GM12891 (cell line): ENCODE results near the gene SLC43A1.

Experiments
- PAX5 ChIP-seq: IDR thresholded peaks from 2 replicates; pipeline ENCODE4 v1.6.1; 2011; ENCODE audit warnings: low read length, moderate library complexity, mild to moderate bottlenecking; ENCODE audit not compliant: insufficient read depth, severe bottlenecking
- POLR2A ChIP-seq: IDR thresholded peaks from 2 replicates; pipeline ENCODE4 v1.6.1; 2011; ENCODE audit warnings: low read depth, low read length, control low read depth
- POLR2AphosphoS5 ChIP-seq: IDR thresholded peaks from 2 replicates; pipeline ENCODE4 v1.6.1; 2011; ENCODE audit warnings: low read depth, low read length, control low read depth
- POU2F2 ChIP-seq: IDR thresholded peaks from 2 replicates; pipeline ENCODE4 v1.6.1; 2011; ENCODE audit warnings: low read depth, mild to moderate bottlenecking, control low read depth, low read length, moderate library complexity
- SPI1 ChIP-seq: IDR thresholded peaks from 2 replicates; pipeline ENCODE4 v1.6.1; 2011; ENCODE audit warnings: low read depth, low read length, control low read depth
- TAF1 ChIP-seq: IDR thresholded peaks from 2 replicates; pipeline ENCODE4 v1.6.1; 2011; ENCODE audit warnings: low read depth, low read length, control low read depth

DNA sequence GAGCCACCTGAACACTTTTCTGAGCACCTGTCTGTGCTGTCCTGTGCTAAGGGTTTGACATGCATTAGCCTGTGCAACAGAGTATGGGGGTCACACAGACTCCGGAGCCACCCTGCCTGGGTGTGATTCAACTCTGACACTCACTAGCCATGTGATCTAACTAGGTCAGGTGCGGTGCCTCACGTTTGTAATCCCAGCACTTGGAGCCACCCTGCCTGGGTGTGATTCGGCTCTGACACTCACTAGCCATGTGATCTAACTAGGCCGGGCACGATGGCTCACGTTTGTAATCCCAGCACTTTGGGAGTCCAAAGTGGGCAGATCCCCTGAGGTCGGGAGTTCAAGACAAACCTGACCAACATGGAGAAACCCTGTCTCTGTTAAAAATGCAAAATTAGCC, 40.5 kb upstream of the SLC43A1 start:
- TF ChIP-seq POLR2A = no peak
- TF ChIP-seq SPI1 = no peak
- no peak for TF ChIP-seq POLR2AphosphoS5
- TF ChIP-seq TAF1 = no peak
- TF ChIP-seq POU2F2 = no peak
- TF ChIP-seq PAX5 = no peak
